Endothelial cell of umbilical vein (primary cell): ENCODE data around the gene CCL16. TPM values are rescaled to one million over a fixed set of nuclear protein-coding genes. Genes with fewer than 3 reads are reported as not detected.

Source experiments
- BruUV-seq: library from RNA; stranded (reverse); fragments of 400-500 nt; replicated peaks from 2 replicates; lab custom pipeline; 2021; lab: Mats Ljungman, UMichigan
- CTCF ChIA-PET: fragments of 300-600, 350-600 bp; sonication (Branson Sonifier 250); formaldehyde crosslinking; loops from one replicate; lab custom pipeline; 2021; ENCODE audit warnings: antibody characterized with exemption, inconsistent platforms; lab: Charles Lee
- POLR2A ChIA-PET: fragments of 300-600, 350-600 bp; sonication (Branson Sonifier 250); formaldehyde crosslinking; loops from one replicate; lab custom pipeline; 2021; ENCODE audit warnings: antibody characterized with exemption, inconsistent platforms; lab: Charles Lee
- DNase-seq: peaks from one replicate; pipeline ENCODE4 v3.0.0-alpha.2; 2011; ENCODE audit warnings: low read depth, low spot score
- FAIRE-seq: peaks from 2 replicates; lab custom pipeline; 2011; peaks lifted over from hg19 to GRCh38; lab: Jason Lieb, UNC
- H2AFZ ChIP-seq: 2 replicates; pipeline ENCODE4 v1.6.0; 2012; ENCODE audit warnings: low read depth, low read length, control low read depth, inconsistent platforms
- H3K27ac ChIP-seq: 2 replicates; pipeline ENCODE4 v1.5.1; 2011; ENCODE audit warnings: low read depth, mild to moderate bottlenecking, control low read depth, low read length, moderate library complexity; ENCODE audit not compliant: insufficient read depth
- H3K27me3 ChIP-seq, 2 experiments: 2 replicates each; pipeline versions ENCODE4 v1.6.0 to v1.6.1; 2011; ENCODE audit warnings: low read length in 2 of 2, mixed read lengths in 1 of 2; ENCODE audit not compliant: control insufficient read depth in 2 of 2, insufficient read depth in 2 of 2
- H3K36me3 ChIP-seq, 2 experiments: 2 replicates in 1 of 2; 3 replicates in 1 of 2; pipeline ENCODE4 v1.5.1; 2011; ENCODE audit warnings: low read length in 2 of 2, mild to moderate bottlenecking in 1 of 2, moderate library complexity in 1 of 2; ENCODE audit not compliant: control insufficient read depth in 2 of 2, insufficient read depth in 2 of 2; ENCODE audit errors: extremely low read depth in 1 of 2
- H3K4me1 ChIP-seq: 3 replicates; pipeline ENCODE4 v1.5.1; 2011; ENCODE audit warnings: mild to moderate bottlenecking, low read length; ENCODE audit not compliant: control insufficient read depth, insufficient read depth; ENCODE audit errors: extremely low read depth
- H3K4me2 ChIP-seq: 2 replicates; pipeline ENCODE4 v1.6.1; 2011; ENCODE audit warnings: low read length, control low read depth, mixed read lengths; ENCODE audit not compliant: insufficient read depth
- H3K4me3 ChIP-seq, 3 experiments: fragments of 200-600 bp in 1 of 3; sonication (generic), shearing (Covaris generic) in 1 of 3; replicated peaks in 1 of 3; 2 replicates each; pipeline ENCODE4 v1.5.1; 2011 to 2016; ENCODE audit warnings: control low read depth in 3 of 3, low read length in 3 of 3, mild to moderate bottlenecking in 2 of 3, inconsistent platforms in 1 of 3, low read depth in 1 of 3, moderate library complexity in 1 of 3; ENCODE audit not compliant: insufficient read depth in 1 of 3
- H3K79me2 ChIP-seq: 2 replicates; pipeline ENCODE4 v1.6.0; 2012; ENCODE audit warnings: low read length, inconsistent platforms; ENCODE audit not compliant: control insufficient read depth, insufficient read depth
- H3K9ac ChIP-seq: replicated peaks from 2 replicates; pipeline ENCODE3; 2011; ENCODE audit warnings: low read length, control low read depth; ENCODE audit not compliant: insufficient read depth; ENCODE audit errors: extremely low read depth
- H3K9me1 ChIP-seq: replicated peaks from 3 replicates; pipeline ENCODE4 v1.6.0; 2011; ENCODE audit warnings: mild to moderate bottlenecking, low read length; ENCODE audit not compliant: control insufficient read depth, insufficient read depth; ENCODE audit errors: extremely low read depth
- H3K9me3 ChIP-seq: replicated peaks from 2 replicates; pipeline ENCODE4 v1.5.1; 2012; ENCODE audit warnings: low read length, inconsistent platforms; ENCODE audit not compliant: control insufficient read depth, insufficient read depth
- H4K20me1 ChIP-seq: replicated peaks from 2 replicates; pipeline ENCODE3; 2011; ENCODE audit warnings: mild to moderate bottlenecking, low read length; ENCODE audit not compliant: control insufficient read depth, insufficient read depth; ENCODE audit errors: extremely low read depth
- CTCF ChIP-seq, 2 donors: IDR thresholded peaks; 1 replicate in 1 of 2; 2 replicates in 1 of 2; pipeline ENCODE4 v1.5.1; 2011; ENCODE audit warnings: low read length in 2 of 2, mild to moderate bottlenecking in 2 of 2, moderate library complexity in 2 of 2, control low read depth in 1 of 2, inconsistent platforms in 1 of 2, low read depth in 1 of 2; ENCODE audit not compliant: insufficient read depth in 1 of 2; ENCODE audit errors: extremely low read depth in 1 of 2
- EZH2 ChIP-seq: IDR thresholded peaks from 2 replicates; pipeline ENCODE4 v1.6.1; 2012; ENCODE audit warnings: borderline replicate concordance, low read depth, mild to moderate bottlenecking, moderate library complexity, low read length, inconsistent platforms; ENCODE audit not compliant: severe bottlenecking
- FOS ChIP-seq: IDR thresholded peaks from 2 replicates; pipeline ENCODE4 v1.6.1; 2011; ENCODE audit warnings: mild to moderate bottlenecking, low read length, moderate library complexity, borderline replicate concordance; ENCODE audit not compliant: insufficient read depth
- GATA2 ChIP-seq: IDR thresholded peaks from 2 replicates; pipeline ENCODE4 v1.7.0; 2011; ENCODE audit warnings: low read depth, mild to moderate bottlenecking, moderate library complexity, mixed read lengths, low read length; ENCODE audit not compliant: insufficient read length, insufficient read depth
- JUN ChIP-seq: IDR thresholded peaks from 2 replicates; pipeline ENCODE4 v1.6.1; 2011; ENCODE audit warnings: borderline replicate concordance, low read depth; ENCODE audit not compliant: insufficient read length, insufficient read depth
- MAX ChIP-seq: IDR thresholded peaks from 2 replicates; pipeline ENCODE4 v1.6.1; 2011; ENCODE audit not compliant: insufficient read depth, insufficient read length
- MYC ChIP-seq: IDR thresholded peaks from one replicate; pipeline ENCODE4 v1.6.1; 2011; ENCODE audit warnings: mild to moderate bottlenecking, low read depth, low read length
- POLR2A ChIP-seq: IDR thresholded peaks from 2 replicates; pipeline ENCODE4 v1.6.1; 2012; ENCODE audit warnings: low read depth, mild to moderate bottlenecking, control low read depth, low read length
- POLR2AphosphoS5 ChIP-seq: IDR thresholded peaks from 2 replicates; pipeline ENCODE4 v1.6.1; 2012; ENCODE audit warnings: low read depth, mild to moderate bottlenecking, control low read depth, low read length, moderate library complexity; ENCODE audit not compliant: insufficient read depth
- dilution Hi-C: fragments of 300-500 bp; cut with MboI; formaldehyde crosslinking; loops from one replicate; pipeline ENCODE4 v1.15.0; 2019; ENCODE audit warnings: low sequenced_read_pairs; ENCODE audit not compliant: extremely low pct_ligation_motif_present
- intact Hi-C: fragments of 100-400 bp; cut with micrococcal nuclease; formaldehyde crosslinking; loops from one replicate; pipeline ENCODE4 v1.10.0; 2022
- polyA plus RNA-seq, 4 experiments: library from polyadenylated mRNA; depleted of rRNA in 3 of 4; stranded (reverse) in 3 of 4; unstranded in 1 of 4; fragments of >200 nt; gene quantifications; 2 replicates each; pipeline versions ENCODE4 v1.2.1 to v1.2.3, GENCODE V29; 2011 to 2012; ENCODE audit warnings: missing spikeins in 1 of 4
- total RNA-seq: library from RNA; stranded (reverse); gene quantifications from 2 replicates; pipeline ENCODE4 v1.2.3, GENCODE V29; 2021

The CCL16 gene
- total and polyA plus RNA-seq, 2 donors (not counting 3 experiments of a cell fraction or from before 2014, with no cell fraction given), result 0.18 to 0.51 TPM

GRCh38 chr17:36004594-36005108 is 23.4 kb upstream of the CCL16 start:
- TF ChIP-seq POLR2AphosphoS5 (no peak), MYC (no peak), MAX (no peak), POLR2A (no peak), CTCF (IDR thresholded peaks at IDR 0.05; ENCODE audit: extremely low read depth in 1 of 2, insufficient read depth in 1 of 2, low read depth in 1 of 2, low read length in 2 of 2) (no peak), FOS (no peak), EZH2 (no peak), JUN (no peak), GATA2 (no peak)
- Histone ChIP-seq H3K9ac (no peak overlapping the region), H3K27me3 (no peaks in the 10 kb centered on the region), H3K4me2 (no peak overlapping the region), H3K27ac (no peak overlapping the region), H2AFZ (peak overlapping the region; percentile 67), H3K4me1 (no peaks in the 10 kb centered on the region), H4K20me1 (no peaks in the 10 kb centered on the region), H3K79me2 (no peaks in the 10 kb centered on the region), H3K9me1 (no peaks in the 10 kb centered on the region), H3K9me3 (no peaks in the 10 kb centered on the region), H3K36me3 (no peaks in the 10 kb centered on the region), H3K4me3 (no peak overlapping the region)
- ChIA-PET CTCF (interaction anchor here (1.0 to 4.0 kb wide), 11 partner anchors 8 to 156 kb away, joined by 3 to 44 read pairs (median 5); no protein-coding TSS in a partner anchor), POLR2A (no interaction called here)
- FAIRE-seq, result no peak
- BruUV-seq, result no TSS peak
- peak; percentile 15 for DNase-seq
- dilution Hi-C loops, result no loop called here
- intact Hi-C loops, result no loop called here
